B cell (primary cell): ENCODE results near the gene ARMS2.

Source experiments
- EZH2 ChIP-seq: IDR thresholded peaks from 2 replicates; pipeline ENCODE4 v1.6.1; 2012; ENCODE audit warnings: borderline replicate concordance, low read depth, mild to moderate bottlenecking, moderate library complexity, low read length; ENCODE audit not compliant: insufficient read depth, poor library complexity, severe bottlenecking
- TF ChIP-seq, protein P1 (sequence below): fragments of 200-600 bp; IDR thresholded peaks from one replicate; pipeline ENCODE4 v1.8.0; 2022; ENCODE audit warnings: antibody characterized with exemption, mild to moderate bottlenecking

DNA sequence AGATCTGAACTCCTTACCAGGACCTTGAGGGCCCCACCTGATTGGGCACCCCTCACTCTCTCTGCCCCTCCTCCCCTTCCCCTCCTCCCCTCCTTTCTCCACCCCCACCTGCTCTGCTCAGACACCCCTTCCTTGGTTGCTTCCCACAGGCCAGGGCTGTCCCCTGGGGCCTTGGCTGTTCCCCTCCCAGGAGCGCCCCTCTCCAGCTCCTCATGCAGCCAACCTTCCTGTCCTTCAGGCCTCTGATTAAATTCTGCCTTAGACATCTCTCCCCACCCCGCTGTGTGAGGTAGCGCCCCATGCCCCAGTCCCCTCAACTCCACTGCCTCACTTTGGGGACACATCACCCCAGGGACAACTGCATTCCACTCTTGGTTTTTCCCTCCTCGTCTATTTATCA is 39.3 kb downstream of the ARMS2 start:
- TF ChIP-seq, protein P1, sequence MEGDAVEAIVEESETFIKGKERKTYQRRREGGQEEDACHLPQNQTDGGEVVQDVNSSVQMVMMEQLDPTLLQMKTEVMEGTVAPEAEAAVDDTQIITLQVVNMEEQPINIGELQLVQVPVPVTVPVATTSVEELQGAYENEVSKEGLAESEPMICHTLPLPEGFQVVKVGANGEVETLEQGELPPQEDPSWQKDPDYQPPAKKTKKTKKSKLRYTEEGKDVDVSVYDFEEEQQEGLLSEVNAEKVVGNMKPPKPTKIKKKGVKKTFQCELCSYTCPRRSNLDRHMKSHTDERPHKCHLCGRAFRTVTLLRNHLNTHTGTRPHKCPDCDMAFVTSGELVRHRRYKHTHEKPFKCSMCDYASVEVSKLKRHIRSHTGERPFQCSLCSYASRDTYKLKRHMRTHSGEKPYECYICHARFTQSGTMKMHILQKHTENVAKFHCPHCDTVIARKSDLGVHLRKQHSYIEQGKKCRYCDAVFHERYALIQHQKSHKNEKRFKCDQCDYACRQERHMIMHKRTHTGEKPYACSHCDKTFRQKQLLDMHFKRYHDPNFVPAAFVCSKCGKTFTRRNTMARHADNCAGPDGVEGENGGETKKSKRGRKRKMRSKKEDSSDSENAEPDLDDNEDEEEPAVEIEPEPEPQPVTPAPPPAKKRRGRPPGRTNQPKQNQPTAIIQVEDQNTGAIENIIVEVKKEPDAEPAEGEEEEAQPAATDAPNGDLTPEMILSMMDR, result no peak
- no peak for TF ChIP-seq EZH2
